Aorta (tissue), 5 donors: ENCODE results near the gene LRRC27. TPM values are rescaled to one million over a fixed set of nuclear protein-coding genes. Genes with fewer than 3 reads are reported as not detected.

Experiments
- ATAC-seq: fragments of 200-7000 bp; cut with Tn5 transposase; one replicate; pipeline ENCODE4 v1.9.1; 2022; ENCODE audit warnings: moderate library complexity; ENCODE audit not compliant: low FRiP score
- DNase-seq, 2 donors: peaks; one replicate each; pipeline ENCODE4 v3.0.0-alpha.2; 2020
- H3K27ac ChIP-seq, 2 donors: one replicate each; pipeline ENCODE4 v1.5.1; 2013; ENCODE audit warnings: low read length in 2 of 2, mild to moderate bottlenecking in 2 of 2, moderate library complexity in 2 of 2, control low read depth in 1 of 2, inconsistent platforms in 1 of 2, low read depth in 1 of 2
- H3K27me3 ChIP-seq, 2 donors: one replicate each; pipeline ENCODE4 v1.6.1; 2013; ENCODE audit warnings: control low read depth in 1 of 2, low read length in 1 of 2, mild to moderate bottlenecking in 1 of 2, moderate library complexity in 1 of 2; ENCODE audit not compliant: insufficient read depth in 2 of 2, control insufficient read depth in 1 of 2
- H3K36me3 ChIP-seq, 2 donors: one replicate each; pipeline ENCODE4 v1.6.1; 2013; ENCODE audit warnings: control low read depth in 1 of 2, low read length in 1 of 2, mild to moderate bottlenecking in 1 of 2; ENCODE audit not compliant: insufficient read depth in 2 of 2, control insufficient read depth in 1 of 2
- H3K4me1 ChIP-seq, 2 donors: one replicate each; pipeline ENCODE4 v1.6.1; 2013; ENCODE audit warnings: low read length in 2 of 2, control low read depth in 1 of 2, mild to moderate bottlenecking in 1 of 2, moderate library complexity in 1 of 2; ENCODE audit not compliant: insufficient read depth in 2 of 2, control insufficient read depth in 1 of 2
- H3K4me3 ChIP-seq, 2 donors: one replicate each; pipeline ENCODE4 v1.5.1; 2013; ENCODE audit warnings: low read length in 2 of 2, control low read depth in 1 of 2, mild to moderate bottlenecking in 1 of 2
- H3K9me3 ChIP-seq: one replicate; pipeline ENCODE4 v1.6.1; 2013; ENCODE audit warnings: mild to moderate bottlenecking, low read length; ENCODE audit not compliant: control insufficient read depth
- WGBS, 2 donors: extraction: QIAGEN DNeasy Blood & Tissue Kit; methylation state at CpG; one replicate each; pipeline ENCODE4 v1.1.7; 2013; 5-methylcytosine and 5-hydroxymethylcytosine counted together
- intact Hi-C, 2 donors: fragments of 100-400 bp; cut with DNase I; formaldehyde crosslinking; loops; one replicate each; pipeline versions ENCODE4 v1.14.2 to v1.15.0; 2022
- polyA plus RNA-seq, 2 donors: library from polyadenylated mRNA; stranded (reverse); fragments of 200-250 nt; gene quantifications; one replicate each; pipeline ENCODE4 v1.2.3, GENCODE V29; 2013
- total RNA-seq, 2 donors: library from RNA; stranded (reverse); fragmentation: NEBNext Ultra II Directional; extraction: Animal tissue kit (Norgen Biotek cat#: 25700); gene quantifications; one replicate each; pipeline ENCODE4 v1.2.1, GENCODE V29; 2021
- donor health status: healthy with polysubstance abuse.
- donor health status: Bipolar disorder and iron deficiency.
- donor health status: DM: no; HTN: no; CAD: no.
- donor health status: DM: no; HTN: no; CAD: no.
- donor health status: DM: yes; HTN: yes; CAD: no.

Gene LRRC27
- total and polyA plus RNA-seq, 4 donors = 3.1 to 11.7 (median 6.8) TPM

GRCh38 chr10:132404911-132405462, 73.0 kb downstream of the LRRC27 start:
- H3K4me3 ChIP-seq = no peak overlapping the region
- intact Hi-C loops = no loop called here

GRCh38 chr10:132405463-132405991, 73.5 kb downstream of the LRRC27 start:
- Histone ChIP-seq H3K4me1 (no peaks in the 10 kb centered on the region), H3K27me3 (no peaks in the 10 kb centered on the region), H3K9me3 (no peaks in the 10 kb centered on the region), H3K27ac (no peak overlapping the region), H3K36me3 (peaks cover 0 to 2% of the 10 kb centered on the region in 2 donors), H3K4me3 (no peak overlapping the region)
- intact Hi-C loops = no loop called here
- no peak for DNase-seq
- no peak for ATAC-seq
- 96 to 97% methylated on average over 53 of the region's 53 CpGs for WGBS, 2 donors

More at GRCh38 chr10:132404911-132405462, 73.0 kb downstream of the LRRC27 start:
- no peaks in the 10 kb centered on the region for H3K27me3 ChIP-seq
- 90% methylated on average over 41 to 54 of the region's 54 CpGs for WGBS, 2 donors
- no peaks in the 10 kb centered on the region for H3K4me1 ChIP-seq
- no peak overlapping the region for H3K27ac ChIP-seq
- no peaks in the 10 kb centered on the region for H3K9me3 ChIP-seq
- no peak for ATAC-seq
- no peak for DNase-seq
- H3K36me3 ChIP-seq = peaks cover 0 to 2% of the 10 kb centered on the region in 2 donors

GRCh38 chr10:132406181-132406580, 74.2 kb downstream of the LRRC27 start:
- intact Hi-C loops = no loop called here
- no peaks in the 10 kb centered on the region for H3K9me3 ChIP-seq
- H3K4me1 ChIP-seq = no peaks in the 10 kb centered on the region
- H3K27me3 ChIP-seq = no peaks in the 10 kb centered on the region
- no peak overlapping the region for H3K27ac ChIP-seq
- DNase-seq (no peak), ATAC-seq (no peak)
- H3K36me3 ChIP-seq = peaks cover 0 to 2% of the 10 kb centered on the region in 2 donors
- no peak overlapping the region for H3K4me3 ChIP-seq
- 88 to 96% methylated on average over 17 of the region's 17 CpGs for WGBS, 2 donors

- WGBS, 2 donors = 97% methylated on average over 14 to 16 of the region's 16 CpGs
- H3K4me3 ChIP-seq = no peak overlapping the region
- DNase-seq (no peak), ATAC-seq (no peak)
- intact Hi-C loops = no loop called here
- H3K36me3 ChIP-seq = peaks cover 0 to 2% of the 10 kb centered on the region in 2 donors
- no peak overlapping the region for H3K27ac ChIP-seq
- H3K27me3 ChIP-seq = no peaks in the 10 kb centered on the region
- H3K4me1 ChIP-seq = no peaks in the 10 kb centered on the region
- no peaks in the 10 kb centered on the region for H3K9me3 ChIP-seq
Measured at GRCh38 chr10:132406750-132407149, 74.8 kb downstream of the LRRC27 start.

- DNase-seq = no peak
- no peaks in the 10 kb centered on the region for H3K4me1 ChIP-seq
- peaks cover 0 to 2% of the 10 kb centered on the region in 2 donors for H3K36me3 ChIP-seq
- H3K27me3 ChIP-seq = no peaks in the 10 kb centered on the region
- no peak overlapping the region for H3K27ac ChIP-seq
- no peak overlapping the region for H3K4me3 ChIP-seq
- intact Hi-C loops = no loop called here
- 87 to 90% methylated on average over 12 of the region's 12 CpGs for WGBS, 2 donors
- no peak for ATAC-seq
- no peaks in the 10 kb centered on the region for H3K9me3 ChIP-seq
Measured at GRCh38 chr10:132407243-132407746, 75.3 kb downstream of the LRRC27 start.

- H3K4me3 ChIP-seq = no peak overlapping the region
Measured at GRCh38 chr10:132407846-132408278, 75.9 kb downstream of the LRRC27 start.

GRCh38 chr10:132408367-132408781, 76.4 kb downstream of the LRRC27 start:
- H3K27me3 ChIP-seq = no peaks in the 10 kb centered on the region
- H3K27ac ChIP-seq = no peak overlapping the region
- H3K9me3 ChIP-seq = no peaks in the 10 kb centered on the region
- DNase-seq (no peak), ATAC-seq (no peak)
- H3K4me3 ChIP-seq = no peak overlapping the region
- 86 to 91% methylated on average over 20 of the region's 20 CpGs for WGBS, 2 donors
- H3K36me3 ChIP-seq = peaks cover 0 to 2% of the 10 kb centered on the region in 2 donors
- H3K4me1 ChIP-seq = no peaks in the 10 kb centered on the region
- intact Hi-C loops = no loop called here

More at GRCh38 chr10:132407846-132408278, 75.9 kb downstream of the LRRC27 start:
- no peak for DNase-seq
- WGBS, 2 donors = 63 to 74% methylated on average over 17 of the region's 17 CpGs
- peak; percentile 5 for ATAC-seq
- Histone ChIP-seq H3K36me3 (peaks cover 0 to 2% of the 10 kb centered on the region in 2 donors), H3K4me1 (no peaks in the 10 kb centered on the region), H3K9me3 (no peaks in the 10 kb centered on the region), H3K27me3 (no peaks in the 10 kb centered on the region), H3K27ac (no peak overlapping the region)
- intact Hi-C loops = no loop called here

GRCh38 chr10:132408823-132409666, 77.1 kb downstream of the LRRC27 start:
- peaks cover 0 to 2% of the 10 kb centered on the region in 2 donors for H3K36me3 ChIP-seq
- no peaks in the 10 kb centered on the region for H3K27me3 ChIP-seq
- H3K9me3 ChIP-seq = no peaks in the 10 kb centered on the region
- H3K27ac ChIP-seq = no peak overlapping the region
- no peak for ATAC-seq
- DNase-seq = no peak
- H3K4me3 ChIP-seq = no peak overlapping the region
- intact Hi-C loops = no loop called here
- H3K4me1 ChIP-seq = no peaks in the 10 kb centered on the region
- 93 to 94% methylated on average over 27 of the region's 27 CpGs for WGBS, 2 donors
